ENCODE data around the gene NAT10. TPM values are rescaled to one million over a fixed set of nuclear protein-coding genes. Genes with fewer than 3 reads are reported as not detected.

NAT10 gene
- total RNA-seq, 1 donor from 2014 or later = 32.2 TPM

- H3K9me3 ChIP-seq (ENCODE audit: insufficient read depth, low read depth, low read length) = no peaks in the 10 kb centered on the region
- no peaks in the 10 kb centered on the region for H3K9me3 Mint-ChIP-seq (ENCODE audit: unreplicated experiment)
- no peak for FAIRE-seq
- H3K27ac Mint-ChIP-seq (ENCODE audit: unreplicated experiment) = no peak overlapping the region
- H3K4me1 ChIP-seq (ENCODE audit: insufficient read depth, low read length) = peaks cover 6% of the 10 kb centered on the region
- no peak overlapping the region for H3K4me3 Mint-ChIP-seq (ENCODE audit: unreplicated experiment)
- H3K9ac ChIP-seq (ENCODE audit: low read length) = no peak overlapping the region
- peaks cover 7% of the 10 kb centered on the region for H3K4me1 Mint-ChIP-seq (ENCODE audit: low read depth, unreplicated experiment)
- no peak for DNase-seq (ENCODE audit: low read depth)
- peaks cover 40% of the 10 kb centered on the region for H4K20me1 ChIP-seq (ENCODE audit: insufficient read depth, low read length)
- no peak overlapping the region for H3K4me2 ChIP-seq (ENCODE audit: low read length)
- peaks cover 23% of the 10 kb centered on the region for H3K36me3 Mint-ChIP-seq (ENCODE audit: low read depth, unreplicated experiment)
- TF ChIP-seq CTCF (IDR thresholded peaks at IDR 0.05; ENCODE audit: insufficient read depth, low read depth, low read length) (no peak), EZH2 (IDR thresholded peaks at IDR 0.05; ENCODE audit: insufficient read depth, low read length) (no peak)
- no peak overlapping the region for H2AFZ ChIP-seq (ENCODE audit: low read depth, low read length)
- peaks cover 50% of the 10 kb centered on the region for H3K36me3 ChIP-seq (ENCODE audit: insufficient read depth, low read length)
- no peak overlapping the region for H3K4me3 ChIP-seq (ENCODE audit: insufficient read depth, low read depth, low read length)
- no peaks in the 10 kb centered on the region for H3K27me3 ChIP-seq (ENCODE audit: insufficient read depth, low read length)
- H3K27ac ChIP-seq (ENCODE audit: low read depth, low read length) = no peak overlapping the region
- no peaks in the 10 kb centered on the region for H3K27me3 Mint-ChIP-seq (ENCODE audit: low read depth, unreplicated experiment)
- no peaks in the 10 kb centered on the region for H3K79me2 ChIP-seq (ENCODE audit: insufficient read depth, low read length)
Measured at GRCh38 chr11:34147581-34147980, 42.2 kb downstream of the NAT10 start.

- H2AFZ ChIP-seq (ENCODE audit: low read depth, low read length) = no peak overlapping the region
- H3K4me3 ChIP-seq (ENCODE audit: insufficient read depth, low read depth, low read length) = no peak overlapping the region
- no peak for DNase-seq (ENCODE audit: low read depth)
- no peak overlapping the region for H3K4me2 ChIP-seq (ENCODE audit: low read length)
- peaks cover 7% of the 10 kb centered on the region for H3K4me1 Mint-ChIP-seq (ENCODE audit: low read depth, unreplicated experiment)
- no peak for TF ChIP-seq CTCF (IDR thresholded peaks at IDR 0.05; ENCODE audit: insufficient read depth, low read depth, low read length)
- TF ChIP-seq EZH2 (IDR thresholded peaks at IDR 0.05; ENCODE audit: insufficient read depth, low read length) = no peak
- H3K4me1 ChIP-seq (ENCODE audit: insufficient read depth, low read length) = peaks cover 6% of the 10 kb centered on the region
- no peak overlapping the region for H3K27ac ChIP-seq (ENCODE audit: low read depth, low read length)
- peaks cover 42% of the 10 kb centered on the region for H3K36me3 ChIP-seq (ENCODE audit: insufficient read depth, low read length)
- peaks cover 46% of the 10 kb centered on the region for H4K20me1 ChIP-seq (ENCODE audit: insufficient read depth, low read length)
- no peaks in the 10 kb centered on the region for H3K27me3 Mint-ChIP-seq (ENCODE audit: low read depth, unreplicated experiment)
- no peak for FAIRE-seq
- no peak overlapping the region for H3K4me3 Mint-ChIP-seq (ENCODE audit: unreplicated experiment)
- H3K27me3 ChIP-seq (ENCODE audit: insufficient read depth, low read length) = no peaks in the 10 kb centered on the region
- no peak overlapping the region for H3K9ac ChIP-seq (ENCODE audit: low read length)
- H3K79me2 ChIP-seq (ENCODE audit: insufficient read depth, low read length) = no peaks in the 10 kb centered on the region
- H3K27ac Mint-ChIP-seq (ENCODE audit: unreplicated experiment) = no peak overlapping the region
- H3K9me3 ChIP-seq (ENCODE audit: insufficient read depth, low read depth, low read length) = no peaks in the 10 kb centered on the region
- H3K36me3 Mint-ChIP-seq (ENCODE audit: low read depth, unreplicated experiment) = peaks cover 21% of the 10 kb centered on the region
- peaks cover 2% of the 10 kb centered on the region for H3K9me3 Mint-ChIP-seq (ENCODE audit: unreplicated experiment)
Measured at GRCh38 chr11:34148504-34149165, 43.2 kb downstream of the NAT10 start.

- H3K27me3 ChIP-seq (ENCODE audit: insufficient read depth, low read length) = no peaks in the 10 kb centered on the region
- no peaks in the 10 kb centered on the region for H3K27me3 Mint-ChIP-seq (ENCODE audit: low read depth, unreplicated experiment)
- H2AFZ ChIP-seq (ENCODE audit: low read depth, low read length) = no peak overlapping the region
- DNase-seq (ENCODE audit: low read depth) (no peak), FAIRE-seq (no peak)
- TF ChIP-seq CTCF (IDR thresholded peaks at IDR 0.05; ENCODE audit: insufficient read depth, low read depth, low read length) = no peak
- no peak for TF ChIP-seq EZH2 (IDR thresholded peaks at IDR 0.05; ENCODE audit: insufficient read depth, low read length)
- peaks cover 7% of the 10 kb centered on the region for H3K4me1 Mint-ChIP-seq (ENCODE audit: low read depth, unreplicated experiment)
- H3K27ac Mint-ChIP-seq (ENCODE audit: unreplicated experiment) = no peak overlapping the region
- peaks cover 37% of the 10 kb centered on the region for H3K36me3 ChIP-seq (ENCODE audit: insufficient read depth, low read length)
- no peak overlapping the region for H3K4me2 ChIP-seq (ENCODE audit: low read length)
- no peak overlapping the region for H3K27ac ChIP-seq (ENCODE audit: low read depth, low read length)
- peaks cover 2% of the 10 kb centered on the region for H3K9me3 Mint-ChIP-seq (ENCODE audit: unreplicated experiment)
- no peak overlapping the region for H3K4me3 ChIP-seq (ENCODE audit: insufficient read depth, low read depth, low read length)
- no peak overlapping the region for H3K4me3 Mint-ChIP-seq (ENCODE audit: unreplicated experiment)
- peaks cover 23% of the 10 kb centered on the region for H3K36me3 Mint-ChIP-seq (ENCODE audit: low read depth, unreplicated experiment)
- no peaks in the 10 kb centered on the region for H3K9me3 ChIP-seq (ENCODE audit: insufficient read depth, low read depth, low read length)
- peaks cover 49% of the 10 kb centered on the region for H4K20me1 ChIP-seq (ENCODE audit: insufficient read depth, low read length)
- H3K9ac ChIP-seq (ENCODE audit: low read length) = no peak overlapping the region
- H3K4me1 ChIP-seq (ENCODE audit: insufficient read depth, low read length) = peaks cover 6% of the 10 kb centered on the region
- H3K79me2 ChIP-seq (ENCODE audit: insufficient read depth, low read length) = no peaks in the 10 kb centered on the region
Measured at GRCh38 chr11:34149274-34149673, 43.8 kb downstream of the NAT10 start.
